ENCODE measurements around the gene SLC9A6.

GRCh38 chrX:136031626-136032025 lies 46.4 kb downstream of the SLC9A6 start:
- TF ChIP-seq POLR2AphosphoS5 (IDR thresholded peaks at IDR 0.05; ENCODE audit: borderline replicate concordance, low read depth, low read length): no peak
- no peak for TF ChIP-seq EZH2 (IDR thresholded peaks at IDR 0.05)
- no peak for TF ChIP-seq FOXP2 (optimal IDR thresholded peaks at IDR 0.05; ENCODE audit: control extremely low read depth, extremely low read length, insufficient read depth)

All from SK-N-MC (cell line).